Neural progenitor cell (in vitro differentiated cells): Measurements from ENCODE around the gene EN2. TPM values are rescaled to one million over a fixed set of nuclear protein-coding genes. Genes with fewer than 3 reads are reported as not detected.

ENCODE experiments used
- DNase-seq: peaks from one replicate; pipeline ENCODE4 v3.0.0-alpha.2; 2016; ENCODE audit warnings: low spot score
- H2AFZ ChIP-seq: fragments of 200-600 bp; sonication (generic); replicated peaks from 2 replicates; pipeline ENCODE4 v1.6.1; 2016; ENCODE audit warnings: antibody characterized with exemption
- H3F3A ChIP-seq: fragments of 200-600 bp; sonication (generic); 2 replicates; pipeline ENCODE4 v1.6.1; 2016; ENCODE audit warnings: antibody characterized with exemption, low read depth
- H3K27ac ChIP-seq: fragments of 200-600 bp; sonication (generic); 2 replicates; pipeline ENCODE4 v1.5.1; 2016; ENCODE audit warnings: mild to moderate bottlenecking
- H3K27me3 ChIP-seq: fragments of 200-600 bp; sonication (generic); 2 replicates; pipeline ENCODE4 v1.6.1; 2016; ENCODE audit warnings: mild to moderate bottlenecking, moderate library complexity
- H3K36me3 ChIP-seq: fragments of 200-600 bp; sonication (generic); 2 replicates; pipeline ENCODE4 v1.5.1; 2016
- H3K4me1 ChIP-seq: fragments of 200-600 bp; sonication (generic); 2 replicates; pipeline ENCODE4 v1.6.1; 2016; ENCODE audit warnings: mixed run types
- H3K4me2 ChIP-seq: fragments of 200-600 bp; sonication (generic); 2 replicates; pipeline ENCODE4 v1.6.1; 2016
- H3K4me3 ChIP-seq: fragments of 200-600 bp; sonication (generic); 2 replicates; pipeline ENCODE4 v1.5.1; 2016
- H3K79me2 ChIP-seq: fragments of 200-600 bp; sonication (generic); 2 replicates; pipeline ENCODE4 v1.6.1; 2016; ENCODE audit warnings: low read depth
- H3K9ac ChIP-seq: fragments of 200-600 bp; sonication (generic); 2 replicates; pipeline ENCODE4 v1.6.1; 2016
- H3K9me3 ChIP-seq: fragments of 200-600 bp; sonication (generic); 2 replicates; pipeline ENCODE4 v1.5.1; 2016; ENCODE audit warnings: low read depth
- H4K20me1 ChIP-seq: fragments of 200-600 bp; sonication (generic); 2 replicates; pipeline ENCODE4 v1.6.1; 2016; ENCODE audit warnings: low read depth
- H3K27ac Mint-ChIP-seq: 3 replicates; pipeline ENCODE4 v1.8.0; 2021; ENCODE audit warnings: mixed read lengths
- H3K27me3 Mint-ChIP-seq: 2 replicates; pipeline ENCODE4 v1.8.0; 2022; ENCODE audit warnings: low read depth, mild to moderate bottlenecking, inconsistent platforms, moderate library complexity, mixed read lengths; ENCODE audit not compliant: insufficient read depth
- H3K36me3 Mint-ChIP-seq: 3 replicates; pipeline ENCODE4 v1.8.0; 2021; ENCODE audit warnings: mixed read lengths
- H3K4me1 Mint-ChIP-seq: 3 replicates; pipeline ENCODE4 v1.8.0; 2021; ENCODE audit warnings: mixed read lengths
- H3K4me3 Mint-ChIP-seq: 3 replicates; pipeline ENCODE4 v1.8.0; 2021; ENCODE audit warnings: mild to moderate bottlenecking, moderate library complexity, mixed read lengths
- H3K9me3 Mint-ChIP-seq: 3 replicates; pipeline ENCODE4 v1.8.0; 2020; ENCODE audit warnings: mixed read lengths
- CTCF ChIP-seq: fragments of 200-600 bp; sonication (generic); IDR thresholded peaks from 2 replicates; pipeline ENCODE4 v1.5.1; 2017; ENCODE audit warnings: antibody characterized with exemption, mild to moderate bottlenecking
- EZH2 ChIP-seq: fragments of 200-600 bp; sonication (generic); IDR thresholded peaks from 2 replicates; pipeline ENCODE4 v1.6.1; 2017; ENCODE audit warnings: antibody characterized with exemption, mild to moderate bottlenecking, moderate library complexity
- EZH2phosphoT487 ChIP-seq: fragments of 200-600 bp; sonication (generic); IDR thresholded peaks from 2 replicates; pipeline ENCODE4 v1.6.1; 2017; ENCODE audit warnings: antibody characterized with exemption
- total RNA-seq: library from RNA; depleted of rRNA; stranded (reverse); fragments of >200 nt; gene quantifications from 2 replicates; pipeline ENCODE4 v1.2.3, GENCODE V29; 2015; ENCODE audit warnings: low replicate concordance

Gene EN2
- total RNA-seq, 1 donor from 2014 or later, result not detected

- Histone ChIP-seq H3K4me2 (peak overlapping the region; percentile 77), H3K4me1 (peaks cover 19% of the 10 kb centered on the region), H3F3A (peaks cover 18% of the 10 kb centered on the region), H3K9ac (no peak overlapping the region), H3K27me3 (peaks cover 100% of the 10 kb centered on the region), H3K4me3 (peak overlapping the region; percentile 42), H3K36me3 (no peaks in the 10 kb centered on the region), H3K27ac (no peak overlapping the region), H2AFZ (no peak overlapping the region), H4K20me1 (peaks cover 74% of the 10 kb centered on the region), H3K79me2 (no peaks in the 10 kb centered on the region), H3K9me3 (no peaks in the 10 kb centered on the region)
- Mint-ChIP-seq H3K4me3 (peak overlapping the region; percentile 82), H3K27me3 (peaks cover 81% of the 10 kb centered on the region), H3K4me1 (peaks cover 39% of the 10 kb centered on the region), H3K27ac (no peak overlapping the region), H3K9me3 (peaks cover 4% of the 10 kb centered on the region), H3K36me3 (peaks cover 3% of the 10 kb centered on the region)
- DNase-seq, result peak; percentile 72
- peak; percentile 95 for TF ChIP-seq EZH2
- TF ChIP-seq EZH2phosphoT487, result peak; percentile 82
- TF ChIP-seq CTCF, result no peak
Measured at GRCh38 chr7:155449008-155449868, 8.7 kb upstream of the EN2 start.

GRCh38 chr7:155449869-155450557 lies 7.9 kb upstream of the EN2 start:
- H3K4me1 Mint-ChIP-seq, result peaks cover 43% of the 10 kb centered on the region
- Histone ChIP-seq H3K4me2 (peak overlapping the region; percentile 77), H3K27me3 (peaks cover 100% of the 10 kb centered on the region), H3K9ac (no peak overlapping the region), H3K4me3 (peak overlapping the region; percentile 42), H4K20me1 (peaks cover 81% of the 10 kb centered on the region), H3K36me3 (no peaks in the 10 kb centered on the region), H3F3A (peaks cover 18% of the 10 kb centered on the region), H3K27ac (no peak overlapping the region), H3K79me2 (no peaks in the 10 kb centered on the region), H3K9me3 (no peaks in the 10 kb centered on the region), H2AFZ (no peak overlapping the region), H3K4me1 (peaks cover 19% of the 10 kb centered on the region)
- peak overlapping the region; percentile 82 for H3K4me3 Mint-ChIP-seq
- DNase-seq, result no peak
- H3K36me3 Mint-ChIP-seq, result peaks cover 3% of the 10 kb centered on the region
- no peak for TF ChIP-seq CTCF
- peak; percentile 44 for TF ChIP-seq EZH2
- TF ChIP-seq EZH2phosphoT487, result peak; percentile 41
- no peak overlapping the region for H3K27ac Mint-ChIP-seq
- H3K27me3 Mint-ChIP-seq, result peaks cover 83% of the 10 kb centered on the region
- peaks cover 3% of the 10 kb centered on the region for H3K9me3 Mint-ChIP-seq

- Mint-ChIP-seq H3K27me3 (peaks cover 84% of the 10 kb centered on the region), H3K4me3 (peak overlapping the region; percentile 81), H3K27ac (no peak overlapping the region), H3K9me3 (peaks cover 3% of the 10 kb centered on the region), H3K36me3 (peaks cover 3% of the 10 kb centered on the region), H3K4me1 (peaks cover 49% of the 10 kb centered on the region)
- no peak overlapping the region for H3K4me3 ChIP-seq
- no peak for DNase-seq
- peaks cover 18% of the 10 kb centered on the region for H3F3A ChIP-seq
- H3K4me2 ChIP-seq, result no peak overlapping the region
- H3K27ac ChIP-seq, result no peak overlapping the region
- H3K9ac ChIP-seq, result no peak overlapping the region
- H3K9me3 ChIP-seq, result no peaks in the 10 kb centered on the region
- no peak overlapping the region for H2AFZ ChIP-seq
- TF ChIP-seq EZH2 (no peak), CTCF (no peak), EZH2phosphoT487 (no peak)
- H3K79me2 ChIP-seq, result no peaks in the 10 kb centered on the region
- H3K36me3 ChIP-seq, result no peaks in the 10 kb centered on the region
- peaks cover 87% of the 10 kb centered on the region for H4K20me1 ChIP-seq
- H3K4me1 ChIP-seq, result peaks cover 19% of the 10 kb centered on the region
- peaks cover 100% of the 10 kb centered on the region for H3K27me3 ChIP-seq
Measured at GRCh38 chr7:155450558-155450969, 7.4 kb upstream of the EN2 start.
